VCaP (cell line): ENCODE results near the gene ZNF785.

Experiments
- H3K27ac ChIP-seq: fragments of 450-650 bp; 2 replicates; pipeline ENCODE4 v1.5.1; 2017
- CTCF ChIP-seq: fragments of 450-650 bp; conservative IDR thresholded peaks from 2 replicates; pipeline ENCODE4 v1.5.1; 2017; ENCODE audit warnings: mild to moderate bottlenecking, moderate library complexity

Gene ZNF785

GRCh38 chr16:30532285-30533145, 53.0 kb downstream of the ZNF785 start:
- no peak for TF ChIP-seq CTCF
- no peak overlapping the region for H3K27ac ChIP-seq
